ENCODE data around the gene MPC1L. TPM values are rescaled to one million over a fixed set of nuclear protein-coding genes. Genes with fewer than 3 reads are reported as not detected.
"Not testable (repeated sequence)": the region's sequence is repeated elsewhere in the genome, so short reads cannot be mapped to it uniquely, and the experiment has no call there.

The MPC1L gene
- not detected in 2 replicates for total RNA-seq (2014; rRNA removed; shearing (Covaris generic))

- no peak for DNase-seq (ENCODE audit: low read depth)
Measured at GRCh38 chrX:40623139-40623536, at the start of gene MPC1L. TSS of gene MPC1L (plus strand) at chrX:40623428. CDS start at chrX:40623566, 138 bp downstream.

- peak; percentile 18 for DNase-seq (ENCODE audit: low read depth)
Measured at GRCh38 chrX:40573763-40574162, 49.5 kb upstream of the MPC1L start.

GRCh38 chrX:40575411-40575810, 47.8 kb upstream of the MPC1L start:
- DNase-seq (ENCODE audit: low read depth): peak; percentile 11

- no peak for DNase-seq (ENCODE audit: low read depth)
Measured at GRCh38 chrX:40576291-40576690, 46.9 kb upstream of the MPC1L start.

- no peak for DNase-seq (ENCODE audit: low read depth)
Measured at GRCh38 chrX:40578039-40578695, 45.1 kb upstream of the MPC1L start.

GRCh38 chrX:40579141-40579540, 44.1 kb upstream of the MPC1L start:
- DNase-seq (ENCODE audit: low read depth): no peak

- DNase-seq (ENCODE audit: low read depth): no peak
Measured at GRCh38 chrX:40579900-40580536, 43.2 kb upstream of the MPC1L start.

- peak; percentile 92 for DNase-seq (ENCODE audit: low read depth)
Measured at GRCh38 chrX:40580537-40581335, 42.5 kb upstream of the MPC1L start, which contains the start of gene ATP6AP2. TSS of gene ATP6AP2 (plus strand) at chrX:40580970. CDS start at chrX:40581066, 96 bp downstream.

- peak; percentile 4 for DNase-seq (ENCODE audit: low read depth)
Measured at GRCh38 chrX:40581336-40581920, 41.8 kb upstream of the MPC1L start.

GRCh38 chrX:40582178-40582577, 41.0 kb upstream of the MPC1L start:
- DNase-seq (ENCODE audit: low read depth): not testable (repeated sequence)

- no peak for DNase-seq (ENCODE audit: low read depth)
Measured at GRCh38 chrX:40582811-40583210, 40.4 kb upstream of the MPC1L start.

- DNase-seq (ENCODE audit: low read depth): not testable (repeated sequence)
Measured at GRCh38 chrX:40587623-40588022, 35.6 kb upstream of the MPC1L start.

GRCh38 chrX:40589616-40590321, 33.5 kb upstream of the MPC1L start:
- not testable (repeated sequence) for DNase-seq (ENCODE audit: low read depth)

- no peak for DNase-seq (ENCODE audit: low read depth)
Measured at GRCh38 chrX:40603446-40603845, 19.8 kb upstream of the MPC1L start.

- DNase-seq (ENCODE audit: low read depth): no peak
Measured at GRCh38 chrX:40607381-40607780, 15.8 kb upstream of the MPC1L start.

- no peak for DNase-seq (ENCODE audit: low read depth)
Measured at GRCh38 chrX:40612511-40612910, 10.7 kb upstream of the MPC1L start.

GRCh38 chrX:40615976-40616375, 7.3 kb upstream of the MPC1L start:
- DNase-seq (ENCODE audit: low read depth): no peak

GRCh38 chrX:40617566-40617965, 5.7 kb upstream of the MPC1L start:
- no peak for DNase-seq (ENCODE audit: low read depth)

- DNase-seq (ENCODE audit: low read depth): no peak
Measured at GRCh38 chrX:40622479-40623138, 619 bp upstream of the MPC1L start.

GRCh38 chrX:40623665-40624064, 437 bp downstream of the MPC1L start:
- no peak for DNase-seq (ENCODE audit: low read depth)

GRCh38 chrX:40625294-40625693, 2.1 kb downstream of the MPC1L start:
- DNase-seq (ENCODE audit: low read depth): no peak

All from Daoy (cell line).